ENCODE data around the gene CBX5. TPM values are rescaled to one million over a fixed set of nuclear protein-coding genes. Genes with fewer than 3 reads are reported as not detected.

The CBX5 gene
- total RNA-seq, 2 experiments from 2014 or later = 125 to 128 TPM

GRCh38 chr12:54216797-54217661 lies 62.9 kb downstream of the CBX5 start:
- peaks cover 21% of the 10 kb centered on the region for H3K4me1 Mint-ChIP-seq (ENCODE audit: low read depth)
- H3K9me3 Mint-ChIP-seq = no peaks in the 10 kb centered on the region
- H3K27me3 Mint-ChIP-seq = peaks cover 18% of the 10 kb centered on the region
- ChIA-PET CTCF (interaction anchor here (0.7 to 4.9 kb wide), 30 partner anchors 7 to 471 kb away, joined by 3 to 45 read pairs (median 4); partner anchors contain the start of genes COPZ1 and SMUG1), POLR2A (interaction anchor here (1.0 to 1.2 kb wide), 3 partner anchors 63 to 69 kb away, joined by 3 to 5 read pairs (median 4); partner anchors contain the start of gene HNRNPA1)
- no peaks in the 10 kb centered on the region for H3K36me3 Mint-ChIP-seq (ENCODE audit: low read depth)
- peak overlapping the region; percentile 54 for H3K27ac Mint-ChIP-seq
- intact Hi-C loops (cut with micrococcal nuclease) = no loop called here
- ATAC-seq (peak; percentile 52), DNase-seq (peak; percentile 84)
- H3K4me3 Mint-ChIP-seq = peak overlapping the region; percentile 76
- TF ChIP-seq, protein P1, sequence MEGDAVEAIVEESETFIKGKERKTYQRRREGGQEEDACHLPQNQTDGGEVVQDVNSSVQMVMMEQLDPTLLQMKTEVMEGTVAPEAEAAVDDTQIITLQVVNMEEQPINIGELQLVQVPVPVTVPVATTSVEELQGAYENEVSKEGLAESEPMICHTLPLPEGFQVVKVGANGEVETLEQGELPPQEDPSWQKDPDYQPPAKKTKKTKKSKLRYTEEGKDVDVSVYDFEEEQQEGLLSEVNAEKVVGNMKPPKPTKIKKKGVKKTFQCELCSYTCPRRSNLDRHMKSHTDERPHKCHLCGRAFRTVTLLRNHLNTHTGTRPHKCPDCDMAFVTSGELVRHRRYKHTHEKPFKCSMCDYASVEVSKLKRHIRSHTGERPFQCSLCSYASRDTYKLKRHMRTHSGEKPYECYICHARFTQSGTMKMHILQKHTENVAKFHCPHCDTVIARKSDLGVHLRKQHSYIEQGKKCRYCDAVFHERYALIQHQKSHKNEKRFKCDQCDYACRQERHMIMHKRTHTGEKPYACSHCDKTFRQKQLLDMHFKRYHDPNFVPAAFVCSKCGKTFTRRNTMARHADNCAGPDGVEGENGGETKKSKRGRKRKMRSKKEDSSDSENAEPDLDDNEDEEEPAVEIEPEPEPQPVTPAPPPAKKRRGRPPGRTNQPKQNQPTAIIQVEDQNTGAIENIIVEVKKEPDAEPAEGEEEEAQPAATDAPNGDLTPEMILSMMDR (IDR thresholded peaks at IDR 0.05) = peak; percentile 69

GRCh38 chr12:54215989-54216796 lies 63.7 kb downstream of the CBX5 start:
- Mint-ChIP-seq H3K4me3 (peak overlapping the region; percentile 76), H3K36me3 (ENCODE audit: low read depth) (no peaks in the 10 kb centered on the region), H3K9me3 (no peaks in the 10 kb centered on the region), H3K27ac (peak overlapping the region; percentile 9), H3K27me3 (peaks cover 20% of the 10 kb centered on the region), H3K4me1 (ENCODE audit: low read depth) (peaks cover 21% of the 10 kb centered on the region)
- CTCF ChIA-PET = interaction anchor here (0.6 to 4.9 kb wide), 36 partner anchors 8 to 471 kb away, joined by 3 to 45 read pairs (median 4); partner anchors contain the start of genes CBX5, COPZ1, HOXC5 and HOXC9
- POLR2A ChIA-PET = interaction anchor here (1.0 to 1.2 kb wide), 4 partner anchors 33 to 70 kb away, joined by 3 to 5 read pairs (median 4); partner anchors contain the start of gene HNRNPA1
- intact Hi-C loops (cut with micrococcal nuclease) = no loop called here
- ATAC-seq (peak; percentile 14), DNase-seq (peak; percentile 87)
- TF ChIP-seq, protein P1 (IDR thresholded peaks at IDR 0.05) = no peak

DNA sequence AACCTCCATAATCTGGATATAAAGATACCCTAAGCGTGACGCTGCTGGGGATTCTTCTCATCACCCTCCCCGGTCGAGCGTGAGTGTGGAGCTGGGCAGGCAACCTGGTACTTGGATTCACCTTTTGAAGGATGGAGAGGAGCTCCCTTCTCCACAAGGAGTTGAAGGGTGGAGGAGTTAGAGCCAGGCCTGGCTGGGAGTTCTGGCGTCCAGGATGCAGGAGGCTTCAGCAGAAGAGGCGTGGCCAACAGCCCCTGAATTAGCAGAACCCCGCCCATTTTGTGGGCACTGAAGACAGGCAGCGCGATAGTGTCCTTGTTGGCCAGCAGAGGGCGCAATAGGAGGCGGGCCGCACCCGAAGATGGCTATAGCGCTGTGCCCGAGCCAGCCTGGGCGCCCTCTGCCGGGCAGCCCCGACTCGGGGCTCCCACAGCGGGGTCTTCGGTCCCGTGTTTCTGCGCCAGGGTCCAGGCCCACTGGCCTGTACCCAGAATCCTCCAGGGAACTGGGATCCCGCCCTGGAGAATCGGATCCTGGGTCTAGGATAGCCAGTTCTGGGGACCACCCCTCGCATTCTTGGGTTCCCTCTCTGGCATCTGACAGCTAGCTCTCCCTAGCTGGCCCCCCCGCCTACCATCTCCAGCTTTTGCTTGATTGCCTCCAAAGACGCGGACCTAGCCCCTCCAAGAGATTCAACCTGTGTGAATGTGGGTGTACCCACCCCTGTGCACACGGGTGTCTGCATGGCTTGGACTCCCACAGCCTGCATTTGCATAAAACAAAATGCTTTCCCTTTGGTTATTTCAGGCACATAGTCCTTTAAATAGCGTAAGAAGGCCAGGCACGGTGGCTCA lies 65.1 kb downstream of the CBX5 start:
- Mint-ChIP-seq H3K27ac (no peak overlapping the region), H3K4me1 (ENCODE audit: low read depth) (peaks cover 21% of the 10 kb centered on the region), H3K4me3 (peak overlapping the region; percentile 76), H3K9me3 (no peaks in the 10 kb centered on the region), H3K27me3 (peaks cover 20% of the 10 kb centered on the region), H3K36me3 (ENCODE audit: low read depth) (no peaks in the 10 kb centered on the region)
- DNase-seq = peak; percentile 95
- ChIA-PET CTCF (interaction anchor here (0.6 to 4.9 kb wide), 49 partner anchors 9 to 435 kb away, joined by 3 to 45 read pairs (median 4); partner anchors contain the start of genes CBX5, COPZ1, HOXC10 and HOXC4), POLR2A (no interaction called here)
- TF ChIP-seq, protein P1 (IDR thresholded peaks at IDR 0.05) = peak; percentile 100
- intact Hi-C loops (cut with micrococcal nuclease) = no loop called here
- peak; percentile 88 for ATAC-seq

DNA sequence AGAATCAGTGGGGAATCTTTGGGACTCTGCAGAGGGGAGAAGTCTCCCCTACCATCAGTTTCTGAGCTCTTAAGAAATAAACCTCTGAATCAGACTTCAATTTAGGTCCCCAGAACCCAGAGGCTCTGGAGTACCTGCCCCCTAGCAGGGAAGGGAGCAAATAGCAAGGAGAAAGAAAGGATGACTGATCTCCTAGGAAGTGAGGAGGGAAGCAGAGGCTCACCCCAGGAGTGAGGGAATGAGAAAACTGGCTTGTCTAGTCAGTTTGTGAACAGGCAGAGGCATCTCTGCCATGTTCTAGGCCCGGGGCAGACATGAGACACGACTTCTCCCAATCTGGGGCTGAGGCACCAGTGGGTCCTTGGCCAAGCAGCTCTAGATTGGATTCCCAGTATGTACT lies 66.8 kb downstream of the CBX5 start:
- Mint-ChIP-seq H3K4me3 (no peak overlapping the region), H3K4me1 (ENCODE audit: low read depth) (peaks cover 21% of the 10 kb centered on the region), H3K9me3 (no peaks in the 10 kb centered on the region), H3K36me3 (ENCODE audit: low read depth) (no peaks in the 10 kb centered on the region), H3K27ac (no peak overlapping the region), H3K27me3 (peaks cover 10% of the 10 kb centered on the region)
- CTCF ChIA-PET = interaction anchor here (0.7 to 4.9 kb wide), 10 partner anchors 12 to 479 kb away, joined by 3 to 45 read pairs (median 10); partner anchors contain the start of genes HOXC10, HOXC5 and HOXC9
- intact Hi-C loops (cut with micrococcal nuclease) = no loop called here
- DNase-seq (no peak), ATAC-seq (no peak)
- POLR2A ChIA-PET = no interaction called here
- TF ChIP-seq, protein P1 (IDR thresholded peaks at IDR 0.05) = no peak

Measured in activated CD8-positive, alpha-beta T cell treated with anti-CD3 and anti-CD28 coated beads for 36 hours (primary cell).